ENCODE measurements around the gene KNDC1.

The KNDC1 gene

GRCh38 chr10:133206356-133207040 is 46.5 kb downstream of the KNDC1 start:
- no peak for DNase-seq (ENCODE audit: low read depth, low spot score)
- POLR2A ChIA-PET: no interaction called here
- no peak overlapping the region for H3K4me3 ChIP-seq (ENCODE audit: low read depth, low read length)
- TF ChIP-seq, protein P1, sequence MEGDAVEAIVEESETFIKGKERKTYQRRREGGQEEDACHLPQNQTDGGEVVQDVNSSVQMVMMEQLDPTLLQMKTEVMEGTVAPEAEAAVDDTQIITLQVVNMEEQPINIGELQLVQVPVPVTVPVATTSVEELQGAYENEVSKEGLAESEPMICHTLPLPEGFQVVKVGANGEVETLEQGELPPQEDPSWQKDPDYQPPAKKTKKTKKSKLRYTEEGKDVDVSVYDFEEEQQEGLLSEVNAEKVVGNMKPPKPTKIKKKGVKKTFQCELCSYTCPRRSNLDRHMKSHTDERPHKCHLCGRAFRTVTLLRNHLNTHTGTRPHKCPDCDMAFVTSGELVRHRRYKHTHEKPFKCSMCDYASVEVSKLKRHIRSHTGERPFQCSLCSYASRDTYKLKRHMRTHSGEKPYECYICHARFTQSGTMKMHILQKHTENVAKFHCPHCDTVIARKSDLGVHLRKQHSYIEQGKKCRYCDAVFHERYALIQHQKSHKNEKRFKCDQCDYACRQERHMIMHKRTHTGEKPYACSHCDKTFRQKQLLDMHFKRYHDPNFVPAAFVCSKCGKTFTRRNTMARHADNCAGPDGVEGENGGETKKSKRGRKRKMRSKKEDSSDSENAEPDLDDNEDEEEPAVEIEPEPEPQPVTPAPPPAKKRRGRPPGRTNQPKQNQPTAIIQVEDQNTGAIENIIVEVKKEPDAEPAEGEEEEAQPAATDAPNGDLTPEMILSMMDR (IDR thresholded peaks at IDR 0.05; ENCODE audit: insufficient read depth, low read length, missing control alignments): no peak
- CTCF ChIA-PET: no interaction called here

- TF ChIP-seq, protein P1 (IDR thresholded peaks at IDR 0.05; ENCODE audit: insufficient read depth, low read length, missing control alignments): no peak
- POLR2A ChIA-PET: no interaction called here
- no peak overlapping the region for H3K4me3 ChIP-seq (ENCODE audit: low read depth, low read length)
- no peak for DNase-seq (ENCODE audit: low read depth, low spot score)
- CTCF ChIA-PET: no interaction called here
These were observed 47.1 kb downstream of the KNDC1 start for GRCh38 chr10:133207041-133207600.

DNA sequence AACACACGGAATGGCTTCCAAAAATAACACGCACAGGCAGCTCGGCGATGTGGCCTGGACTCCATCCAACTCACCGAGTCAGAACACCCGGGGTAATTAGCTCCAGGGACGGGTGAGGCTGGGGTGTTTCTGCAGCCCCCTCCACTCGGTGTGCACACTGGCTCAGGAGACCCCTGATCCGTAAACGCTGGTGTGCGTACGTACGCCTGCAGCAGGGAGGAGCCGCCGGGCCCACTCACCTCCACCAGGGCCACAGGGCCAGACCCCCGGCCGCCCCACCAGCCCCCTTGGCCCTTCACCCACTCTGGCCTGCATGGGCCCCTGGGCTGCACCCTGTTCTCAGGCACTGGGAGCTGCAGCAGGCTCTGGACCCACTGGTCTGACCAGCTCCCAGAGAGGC is 47.6 kb downstream of the KNDC1 start:
- TF ChIP-seq, protein P1 (IDR thresholded peaks at IDR 0.05; ENCODE audit: insufficient read depth, low read length, missing control alignments): no peak
- H3K4me3 ChIP-seq (ENCODE audit: low read depth, low read length): no peak overlapping the region
- CTCF ChIA-PET: no interaction called here
- DNase-seq (ENCODE audit: low read depth, low spot score): no peak
- POLR2A ChIA-PET: no interaction called here

- TF ChIP-seq, protein P1 (IDR thresholded peaks at IDR 0.05; ENCODE audit: insufficient read depth, low read length, missing control alignments): no peak
- DNase-seq (ENCODE audit: low read depth, low spot score): no peak
- ChIA-PET CTCF (no interaction called here), POLR2A (no interaction called here)
- H3K4me3 ChIP-seq (ENCODE audit: low read depth, low read length): no peak overlapping the region
These were observed 48.4 kb downstream of the KNDC1 start for GRCh38 chr10:133208466-133208865.

- ChIA-PET POLR2A (no interaction called here), CTCF (no interaction called here)
- no peak for DNase-seq (ENCODE audit: low read depth, low spot score)
- TF ChIP-seq, protein P1 (IDR thresholded peaks at IDR 0.05; ENCODE audit: insufficient read depth, low read length, missing control alignments): no peak
- H3K4me3 ChIP-seq (ENCODE audit: low read depth, low read length): no peak overlapping the region
These were observed 49.1 kb downstream of the KNDC1 start for GRCh38 chr10:133209117-133209516.

- H3K4me3 ChIP-seq (ENCODE audit: low read depth, low read length): no peak overlapping the region
- no peak for DNase-seq (ENCODE audit: low read depth, low spot score)
- ChIA-PET POLR2A (no interaction called here), CTCF (interaction anchor here (0.9 kb wide), 1 partner anchor 92 kb away, joined by 3 read pairs; no protein-coding TSS in a partner anchor)
- TF ChIP-seq, protein P1 (IDR thresholded peaks at IDR 0.05; ENCODE audit: insufficient read depth, low read length, missing control alignments): no peak
These were observed 49.6 kb downstream of the KNDC1 start for GRCh38 chr10:133209641-133210040.
